NCI-H2107 treated with DMSO at 0.1 percent for 48 hours (cell line): ENCODE measurements around the gene ZNF619.

Source experiments
- DNase-seq: peaks from one replicate; lab custom pipeline; 2025; ENCODE audit not compliant: unreplicated experiment; lab: John Stamatoyannopoulos, UW

Gene ZNF619

DNA sequence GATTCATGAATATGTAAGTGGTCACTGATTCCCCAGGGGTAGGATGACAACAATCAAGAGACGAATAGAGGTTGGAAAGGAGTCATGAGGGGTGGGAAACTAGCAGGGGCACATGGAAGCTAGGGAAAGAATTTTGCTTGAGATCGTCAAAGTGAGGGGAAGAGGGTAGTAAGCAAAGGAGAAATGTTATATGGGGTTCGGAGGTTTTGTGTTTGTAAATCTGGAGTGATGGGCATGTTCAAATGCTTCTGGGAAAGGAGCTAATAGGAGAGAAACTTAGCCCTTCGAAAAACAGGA, 11.9 kb upstream of the ZNF619 start:
- no peak for DNase-seq

GRCh38 chr3:40465456-40465855, 11.5 kb upstream of the ZNF619 start:
- DNase-seq = no peak

DNA sequence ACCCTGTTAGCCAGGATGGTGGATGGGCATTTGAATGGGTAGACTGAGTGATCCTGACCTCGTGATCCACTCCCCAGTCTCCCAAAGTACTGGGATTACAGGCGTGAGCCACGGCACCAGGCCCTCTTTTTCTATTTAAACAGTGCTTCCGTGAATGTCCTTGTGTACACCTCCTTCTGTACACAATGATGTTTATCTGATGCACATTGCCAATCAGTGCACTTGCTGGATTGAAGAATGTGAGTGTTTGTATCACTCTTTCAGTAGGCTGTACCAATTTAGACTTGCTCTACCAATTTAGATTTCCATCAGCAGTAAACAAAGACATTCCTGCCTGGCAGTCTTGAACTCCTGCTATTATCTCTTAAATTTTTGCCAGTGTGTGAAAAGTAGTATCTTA, 8.9 kb upstream of the ZNF619 start:
- no peak for DNase-seq

DNA sequence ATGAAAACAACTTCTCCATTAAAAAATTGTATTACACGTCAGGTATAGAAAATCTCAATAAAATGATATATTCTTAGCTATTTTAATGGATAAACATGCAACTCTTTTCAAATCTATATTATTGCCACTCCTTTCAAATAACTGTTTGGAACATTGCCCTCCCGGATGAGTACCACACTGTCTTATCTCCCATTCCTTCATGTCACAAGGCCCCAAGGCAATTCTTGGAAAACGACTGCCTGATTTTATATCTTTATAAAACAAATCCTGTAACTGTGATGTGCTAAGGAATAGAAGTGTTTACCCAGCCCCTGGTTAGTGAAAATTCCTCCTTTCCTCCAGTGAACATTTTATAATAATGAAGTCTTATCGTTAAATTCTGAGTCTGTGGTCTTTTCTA, 6.2 kb upstream of the ZNF619 start:
- no peak for DNase-seq

GRCh38 chr3:40477666-40478065, 744 bp downstream of the ZNF619 start:
- no peak for DNase-seq

DNA sequence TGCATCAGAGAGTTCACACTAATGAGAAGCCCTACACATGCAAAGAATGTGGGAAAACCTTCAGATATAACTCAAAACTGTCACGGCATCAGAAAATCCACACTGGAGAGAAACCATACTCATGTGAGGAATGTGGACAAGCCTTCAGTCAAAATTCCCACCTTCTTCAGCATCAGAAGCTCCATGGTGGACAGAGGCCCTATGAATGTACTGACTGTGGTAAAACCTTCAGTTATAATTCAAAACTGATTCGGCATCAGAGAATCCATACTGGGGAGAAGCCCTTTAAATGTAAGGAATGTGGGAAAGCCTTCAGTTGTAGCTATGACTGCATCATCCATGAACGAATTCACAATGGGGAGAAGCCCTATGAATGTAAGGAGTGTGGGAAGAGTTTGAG, 10.2 kb downstream of the ZNF619 start:
- DNase-seq = no peak

GRCh38 chr3:40490916-40491315, 14.0 kb downstream of the ZNF619 start:
- no peak for DNase-seq

DNA sequence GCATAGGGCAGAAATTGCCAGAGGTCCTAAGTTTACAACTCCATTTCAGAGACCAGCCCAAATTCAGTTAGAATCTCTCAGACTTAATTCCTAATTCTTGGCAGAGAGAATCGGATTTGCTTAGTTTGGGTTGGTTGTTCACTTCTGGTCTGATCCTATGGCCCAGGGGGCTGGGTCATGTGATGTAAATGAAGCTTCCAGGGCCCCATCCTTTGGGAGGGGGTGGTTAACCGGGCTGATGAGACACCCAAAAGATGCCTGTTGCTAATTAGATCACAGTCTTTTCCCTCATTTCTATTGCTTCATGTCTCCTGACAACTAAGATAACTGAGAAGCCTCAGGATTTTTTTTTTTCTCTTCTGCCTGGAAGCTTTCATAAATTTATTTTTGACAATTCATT, 17.8 kb downstream of the ZNF619 start:
- no peak for DNase-seq

- no peak for DNase-seq
These were observed 20.4 kb downstream of the ZNF619 start for GRCh38 chr3:40497288-40497687.

GRCh38 chr3:40499952-40500351, 23.0 kb downstream of the ZNF619 start:
- no peak for DNase-seq

GRCh38 chr3:40502034-40502433, 25.1 kb downstream of the ZNF619 start:
- DNase-seq = no peak

DNA sequence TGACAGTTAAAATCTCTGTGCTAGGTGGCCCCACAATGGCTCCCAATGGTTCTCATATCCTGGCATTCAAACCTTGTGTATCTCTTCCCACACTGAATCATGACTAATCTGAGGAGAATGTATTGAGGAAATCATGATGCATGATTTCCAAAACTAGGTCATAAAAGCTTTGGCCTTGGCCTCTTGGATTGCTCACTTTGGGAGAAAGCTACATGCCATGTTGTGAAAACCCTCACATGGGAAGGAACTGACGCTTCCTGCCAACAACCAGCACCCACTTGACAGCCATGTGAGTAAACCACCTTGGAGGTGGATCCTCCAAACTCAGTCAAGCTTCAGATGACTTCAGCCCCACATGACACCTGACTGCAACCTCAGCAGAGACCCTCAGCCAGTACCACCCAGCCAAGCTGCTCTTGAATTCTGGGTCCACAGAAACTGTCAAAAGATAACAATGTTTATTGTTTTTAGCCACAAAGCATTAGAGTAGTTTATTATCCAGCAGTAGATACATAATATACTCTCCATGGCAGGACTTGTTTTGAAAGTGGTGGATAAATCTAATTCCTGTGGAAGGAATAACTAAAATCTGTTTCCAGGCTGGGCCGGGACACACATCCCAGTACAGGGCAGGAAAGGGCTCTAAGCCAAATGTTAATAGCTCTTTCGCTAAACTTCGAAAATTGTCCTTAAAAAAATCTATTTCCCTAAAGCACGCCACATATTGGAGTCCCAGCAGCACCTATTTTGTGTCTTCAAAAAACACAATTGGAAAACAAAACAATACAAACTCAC, 27.9 kb downstream of the ZNF619 start:
- no peak for DNase-seq

GRCh38 chr3:40505599-40506462, 28.9 kb downstream of the ZNF619 start, which contains the start of gene ZNF620:
Gene ZNF620 (plus strand): TSS chr3:40506039. CDS start chr3:40506353, 314 bp downstream.
- DNase-seq = peak; percentile 69

DNA sequence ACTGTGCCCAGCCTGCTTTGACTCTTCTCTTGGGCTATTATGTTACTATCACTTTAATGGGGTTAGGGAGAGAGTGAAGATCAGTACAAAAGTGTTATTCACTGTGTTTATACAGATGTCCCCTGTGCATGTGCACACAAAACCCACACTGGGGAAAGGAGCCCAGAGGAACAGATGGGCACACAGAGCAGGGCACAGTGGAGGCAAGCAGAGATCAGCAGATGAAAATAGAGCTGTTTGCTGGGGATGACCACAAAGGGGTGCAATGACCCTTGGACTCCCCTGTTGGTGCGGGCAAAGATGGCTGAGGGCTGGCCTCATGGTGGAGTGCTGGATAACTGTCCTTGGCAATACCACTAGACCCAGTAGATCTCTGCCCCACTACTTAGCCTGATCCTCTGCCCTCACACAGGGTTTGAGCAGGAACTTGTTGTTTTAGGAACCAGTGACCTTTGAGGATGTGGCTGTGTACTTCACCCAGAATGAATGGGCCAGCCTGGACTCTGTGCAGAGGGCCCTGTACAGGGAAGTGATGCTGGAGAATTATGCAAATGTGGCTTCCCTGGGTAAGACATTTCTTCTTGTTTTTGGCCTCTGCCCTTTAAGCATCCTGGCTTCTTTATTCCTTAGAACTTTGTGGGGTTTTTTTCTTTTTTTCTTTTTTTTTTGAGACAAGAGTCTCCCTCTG, 34.3 kb downstream of the ZNF619 start:
- DNase-seq = no peak

- no peak for DNase-seq
These were observed 39.3 kb downstream of the ZNF619 start for GRCh38 chr3:40516201-40516600.

- DNase-seq = no peak
These were observed 41.1 kb downstream of the ZNF619 start for GRCh38 chr3:40518067-40518466.

- no peak for DNase-seq
These were observed 41.9 kb downstream of the ZNF619 start for GRCh38 chr3:40518848-40519247.

DNA sequence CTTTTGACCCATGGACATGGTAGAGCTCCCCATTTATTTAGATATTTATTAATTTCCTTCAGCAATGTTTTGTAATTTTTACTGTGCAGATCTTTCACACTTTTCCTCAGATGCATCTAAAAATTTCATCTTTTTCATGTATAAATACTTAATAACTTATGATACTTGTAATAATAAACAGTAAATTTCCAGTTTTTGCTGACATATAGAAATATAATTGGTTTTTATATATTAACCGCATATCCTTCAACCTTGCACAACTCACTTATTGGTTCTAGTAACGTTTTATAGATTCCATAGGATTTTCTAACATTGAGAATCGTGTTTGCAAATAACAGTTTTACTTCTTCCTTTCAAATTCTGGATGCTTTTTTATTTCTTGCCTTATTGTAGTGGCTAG, 44.3 kb downstream of the ZNF619 start:
- DNase-seq = no peak

DNA sequence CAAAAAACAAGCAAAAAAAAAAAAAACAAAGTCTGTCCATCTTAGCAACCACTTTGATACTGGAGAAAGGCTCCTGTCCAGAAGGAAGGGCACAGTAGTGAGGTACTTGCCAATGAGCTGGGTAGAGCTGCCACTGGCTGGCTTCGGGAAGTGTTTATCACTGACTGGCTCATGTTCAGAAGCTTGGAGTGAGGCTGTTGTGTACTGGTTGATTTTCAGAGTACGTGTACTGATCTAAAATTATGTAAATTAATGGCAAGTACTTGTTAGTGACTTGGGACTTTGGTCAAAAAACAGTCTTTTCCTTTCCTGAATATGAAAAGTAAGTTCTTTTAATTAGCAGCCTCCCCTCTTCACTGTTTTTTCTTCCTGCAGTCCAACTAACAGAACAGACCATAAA, 46.9 kb downstream of the ZNF619 start:
- DNase-seq = no peak

GRCh38 chr3:40524222-40524567, 47.3 kb downstream of the ZNF619 start:
- DNase-seq = no peak

GRCh38 chr3:40524568-40525285, 47.8 kb downstream of the ZNF619 start, which contains the start of gene ZNF621:
Gene ZNF621 (plus strand): TSS chr3:40524960. CDS start chr3:40525841, 881 bp downstream.
- peak; percentile 32 for DNase-seq
